ENCODE measurements around the gene OSBPL3. TPM values are rescaled to one million over a fixed set of nuclear protein-coding genes. Genes with fewer than 3 reads are reported as not detected.

The OSBPL3 gene
- total RNA-seq, 1 experiment from 2014 or later: 8.6 TPM

DNA sequence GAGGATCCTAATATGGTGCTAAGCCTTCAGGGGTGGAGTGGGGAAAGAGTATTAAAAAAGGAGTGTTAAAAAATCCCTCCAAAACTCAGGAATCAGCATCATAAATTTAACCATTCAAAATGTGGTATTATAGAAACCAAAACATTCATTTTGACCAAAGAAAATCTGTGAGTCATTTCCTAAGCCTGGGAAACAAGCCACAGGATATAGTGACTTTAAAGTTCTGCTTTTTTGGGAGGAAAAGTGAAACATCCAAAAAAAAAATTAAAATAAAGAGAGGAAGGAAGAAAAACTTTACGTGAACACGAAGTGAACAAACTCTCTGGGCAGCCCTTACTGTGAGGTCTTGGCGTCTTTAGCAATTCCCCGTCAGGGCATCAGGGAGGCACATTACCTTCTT, 148.7 kb downstream of the OSBPL3 start:
- H3K18ac ChIP-seq (ENCODE audit: insufficient read length, low read depth, low read length): no peak overlapping the region
- H3K4me1 ChIP-seq (ENCODE audit: insufficient read depth, low read length): no peaks in the 10 kb centered on the region
- no peak overlapping the region for H2AK5ac ChIP-seq (ENCODE audit: insufficient read length, low read length)
- no peaks in the 10 kb centered on the region for H3K23me2 ChIP-seq (ENCODE audit: insufficient read length, low read depth, low read length, poor library complexity, severe bottlenecking)
- no peak overlapping the region for H2BK15ac ChIP-seq (ENCODE audit: low read depth, low read length)
- H3K9ac ChIP-seq (ENCODE audit: extremely low read depth, insufficient read length, low read length): no peak overlapping the region
- no peak overlapping the region for H3K27ac ChIP-seq (ENCODE audit: insufficient read length, low read depth, low read length)
- WGBS (ENCODE audit: extremely low coverage, insufficient read length, low lambda C conversion rate): no CpG with 5 or more reads among the region's 4 CpGs
- TF ChIP-seq, protein P1, sequence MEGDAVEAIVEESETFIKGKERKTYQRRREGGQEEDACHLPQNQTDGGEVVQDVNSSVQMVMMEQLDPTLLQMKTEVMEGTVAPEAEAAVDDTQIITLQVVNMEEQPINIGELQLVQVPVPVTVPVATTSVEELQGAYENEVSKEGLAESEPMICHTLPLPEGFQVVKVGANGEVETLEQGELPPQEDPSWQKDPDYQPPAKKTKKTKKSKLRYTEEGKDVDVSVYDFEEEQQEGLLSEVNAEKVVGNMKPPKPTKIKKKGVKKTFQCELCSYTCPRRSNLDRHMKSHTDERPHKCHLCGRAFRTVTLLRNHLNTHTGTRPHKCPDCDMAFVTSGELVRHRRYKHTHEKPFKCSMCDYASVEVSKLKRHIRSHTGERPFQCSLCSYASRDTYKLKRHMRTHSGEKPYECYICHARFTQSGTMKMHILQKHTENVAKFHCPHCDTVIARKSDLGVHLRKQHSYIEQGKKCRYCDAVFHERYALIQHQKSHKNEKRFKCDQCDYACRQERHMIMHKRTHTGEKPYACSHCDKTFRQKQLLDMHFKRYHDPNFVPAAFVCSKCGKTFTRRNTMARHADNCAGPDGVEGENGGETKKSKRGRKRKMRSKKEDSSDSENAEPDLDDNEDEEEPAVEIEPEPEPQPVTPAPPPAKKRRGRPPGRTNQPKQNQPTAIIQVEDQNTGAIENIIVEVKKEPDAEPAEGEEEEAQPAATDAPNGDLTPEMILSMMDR (conservative IDR thresholded peaks at IDR 0.05): no peak
- no peaks in the 10 kb centered on the region for H3K9me3 Mint-ChIP-seq
- no peaks in the 10 kb centered on the region for H4K20me1 ChIP-seq (ENCODE audit: control insufficient read depth, insufficient read depth, insufficient read length)
- no peak overlapping the region for H4K5ac ChIP-seq (ENCODE audit: insufficient read length, low read depth, low read length)
- no peak overlapping the region for H3K4me3 Mint-ChIP-seq
- no peak overlapping the region for H2BK12ac ChIP-seq (ENCODE audit: insufficient read length, low read depth, low read length)
- H3K4me2 ChIP-seq (ENCODE audit: insufficient read depth, insufficient read length, low read length): no peak overlapping the region
- H3K27me3 Mint-ChIP-seq (ENCODE audit: low read depth): no peaks in the 10 kb centered on the region
- H3K79me1 ChIP-seq (ENCODE audit: insufficient read depth, low read depth, low read length, poor library complexity, severe bottlenecking): no peaks in the 10 kb centered on the region
- no peak overlapping the region for H3K56ac ChIP-seq (ENCODE audit: insufficient read length, low read depth, low read length)
- no peaks in the 10 kb centered on the region; a peak in 1 of 7 replicates for H3K36me3 Mint-ChIP-seq (ENCODE audit: insufficient read depth in 1 of 3, low read depth in 3 of 3)
- peaks cover 2 to 4% of the 10 kb centered on the region in 2 experiments; a peak in 3 of 4 replicates for H3K4me1 Mint-ChIP-seq
- no peak overlapping the region for H3T11ph ChIP-seq (ENCODE audit: low read length)
- no peaks in the 10 kb centered on the region for H3K27me3 ChIP-seq (ENCODE audit: insufficient read depth, low read length)
- H4K8ac ChIP-seq (replicated peaks; ENCODE audit: insufficient read length, low read depth, low read length): no peak overlapping the region
- no peak overlapping the region for H3K14ac ChIP-seq (ENCODE audit: insufficient read depth, low read length)
- no peak overlapping the region for H2BK5ac ChIP-seq (ENCODE audit: insufficient read length, low read length)
- no peak overlapping the region for H2AFZ ChIP-seq (ENCODE audit: low read length)
- H2BK20ac ChIP-seq (ENCODE audit: low read depth, low read length, poor library complexity, severe bottlenecking): no peak overlapping the region
- H3K23ac ChIP-seq (ENCODE audit: insufficient read length, low read depth, low read length): no peak overlapping the region
- no peak overlapping the region for H2BK120ac ChIP-seq (ENCODE audit: low read depth, low read length, poor library complexity, severe bottlenecking)
- no peak overlapping the region for H3K4ac ChIP-seq (ENCODE audit: low read depth, low read length)
- no peaks in the 10 kb centered on the region for H3K79me2 ChIP-seq (ENCODE audit: insufficient read depth, low read length)
- H3K9me3 ChIP-seq (ENCODE audit: control insufficient read depth, low read depth, low read length): no peaks in the 10 kb centered on the region
- H4K91ac ChIP-seq (ENCODE audit: insufficient read length, low read depth, low read length): no peak overlapping the region
- DNase-seq: no peak
- H3K27ac Mint-ChIP-seq: no peak overlapping the region

Data from H9 (cell line).